G401 (cell line): ENCODE data around the gene ORC1. TPM values are rescaled to one million over a fixed set of nuclear protein-coding genes. Genes with fewer than 3 reads are reported as not detected.
"Not testable (repeated sequence)": the region's sequence is repeated elsewhere in the genome, so short reads cannot be mapped to it uniquely, and the experiment has no call there.

ENCODE experiments used
- DNase-seq: peaks from one replicate; pipeline ENCODE4 v3.0.0-alpha.2; 2015; ENCODE audit warnings: low spot score
- in situ Hi-C: cut with HindIII; loops from 2 replicates; pipeline ENCODE4 v1.10.0; 2016; ENCODE audit warnings: low sequenced_read_pairs, mixed read lengths
- total RNA-seq: library from RNA; depleted of rRNA; stranded (reverse); fragments of >200 nt; shearing (Covaris generic); gene quantifications from 2 replicates; pipeline ENCODE4 v1.2.3, GENCODE V29; 2014

Gene ORC1
- total RNA-seq, 1 experiment from 2014 or later: 37.5 TPM

DNA sequence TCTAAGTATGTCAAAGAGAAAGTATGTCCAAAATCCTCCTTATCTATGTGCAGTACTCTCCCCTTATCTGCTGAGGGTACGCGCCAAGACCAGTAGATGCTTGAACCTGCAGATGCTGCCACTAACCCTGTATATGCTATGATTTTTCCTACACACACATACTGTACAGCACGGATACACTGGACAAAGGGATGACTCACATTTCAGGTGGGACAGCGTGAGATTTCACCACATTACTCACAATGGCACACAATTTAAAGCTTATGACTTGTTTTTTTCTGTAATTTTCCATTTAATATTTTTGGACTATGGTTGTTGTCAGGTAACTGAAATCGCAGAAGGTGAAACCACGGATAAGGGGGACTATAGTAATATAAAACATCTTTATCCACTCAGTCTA lies 4.1 kb downstream of the ORC1 start:
- DNase-seq: no peak
- in situ Hi-C loops: no loop called here

DNA sequence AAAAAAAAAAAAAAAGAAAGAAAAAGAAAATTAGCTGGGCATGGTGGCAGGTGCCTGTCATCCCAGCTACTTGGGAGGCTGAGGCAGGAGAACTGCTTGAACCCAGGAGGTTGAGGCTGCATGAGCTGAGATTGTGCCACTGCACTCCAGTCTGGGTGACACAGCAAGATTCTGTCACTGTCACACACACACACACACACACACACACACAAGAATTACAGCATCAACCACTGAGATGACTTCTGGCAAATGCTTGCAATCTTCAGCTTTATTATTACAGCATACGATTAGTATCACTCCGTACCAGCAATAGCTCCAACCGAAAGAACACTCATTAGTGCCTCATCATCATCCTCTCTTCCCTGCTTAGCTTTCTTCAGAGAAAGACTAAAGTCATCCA lies 4.6 kb downstream of the ORC1 start:
- in situ Hi-C loops: no loop called here

DNA sequence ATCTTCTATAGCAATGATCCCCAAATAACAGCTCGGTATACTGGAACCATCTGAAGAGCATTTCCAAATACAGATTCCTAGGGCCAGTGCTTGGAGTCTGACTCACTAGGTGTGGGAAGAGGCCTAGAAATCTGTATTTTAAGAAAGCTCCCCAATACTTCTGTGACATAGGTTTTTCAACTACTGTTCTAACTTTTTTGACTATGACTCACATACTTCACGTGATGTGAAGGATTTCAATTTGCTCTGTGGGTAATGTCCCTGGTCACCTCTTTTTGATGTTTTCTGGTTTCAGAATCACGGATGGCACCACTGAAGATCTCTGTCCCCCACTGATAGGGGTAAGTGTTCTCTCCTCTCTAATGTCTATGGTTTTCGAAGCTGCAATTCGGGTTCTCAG lies 11.0 kb downstream of the ORC1 start:
- DNase-seq: no peak
- in situ Hi-C loops: no loop called here

More for the DNA sequence above, 4.6 kb downstream of the ORC1 start:
- DNase-seq: no peak

DNA sequence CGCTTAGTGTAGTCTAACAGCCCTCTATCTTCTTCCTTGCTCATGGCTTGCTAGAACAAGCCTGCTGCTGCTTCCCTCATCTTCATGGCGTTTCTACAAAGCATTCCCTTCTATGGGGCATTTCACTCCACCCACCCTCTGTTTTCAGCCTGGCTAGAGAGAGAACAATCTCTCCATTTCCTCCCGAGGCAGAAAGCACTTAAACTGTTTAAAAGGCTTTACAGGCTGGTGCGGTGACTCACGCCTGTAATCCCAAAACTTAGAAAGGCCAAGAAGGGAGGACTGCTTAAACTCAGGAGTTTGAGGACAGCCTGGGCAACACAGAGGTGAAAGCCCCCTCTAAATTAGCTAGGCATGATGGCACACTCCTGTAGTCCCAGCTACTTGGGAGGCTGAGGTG lies 17.8 kb downstream of the ORC1 start:
- no peak for DNase-seq
- in situ Hi-C loops: no loop called here

DNA sequence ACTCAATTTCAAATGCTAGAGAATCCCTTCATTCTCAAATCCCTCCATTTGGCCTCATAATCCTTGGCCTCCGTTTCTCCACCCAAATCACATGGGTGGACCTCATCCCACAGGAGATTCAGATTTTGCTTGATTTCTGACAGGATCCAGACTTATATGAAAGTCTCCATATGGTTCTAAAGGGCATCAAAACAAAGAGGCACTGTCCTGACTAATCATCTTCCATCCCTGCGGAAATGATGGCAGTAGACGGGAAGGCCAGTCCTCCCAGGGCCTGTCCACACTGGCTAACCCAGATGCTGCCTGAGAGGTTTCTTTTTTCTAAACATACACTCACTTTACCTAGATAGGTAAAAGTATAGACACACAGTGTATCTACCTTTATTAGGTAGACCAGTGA lies 18.8 kb downstream of the ORC1 start:
- DNase-seq: no peak
- in situ Hi-C loops: no loop called here

DNA sequence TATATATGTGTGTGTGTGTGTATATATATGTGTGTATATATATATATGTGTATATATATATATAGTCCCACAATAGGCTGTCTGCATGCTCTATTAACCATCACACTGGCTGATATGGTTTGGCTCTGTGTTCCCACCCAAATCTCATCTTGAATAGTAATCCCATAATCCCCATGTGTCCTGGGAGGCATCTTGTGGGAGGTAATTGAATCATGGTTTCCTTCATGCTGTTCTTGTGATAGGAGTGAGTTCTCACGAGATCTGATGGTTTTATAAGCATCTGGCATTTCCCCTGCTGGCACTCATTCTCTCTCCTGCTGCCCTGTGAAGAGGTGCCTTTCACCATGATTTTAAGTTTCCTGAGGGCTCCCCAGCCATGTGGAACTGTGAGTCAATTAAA lies 34.4 kb downstream of the ORC1 start:
- in situ Hi-C loops, DNase-seq: not testable (repeated sequence)

DNA sequence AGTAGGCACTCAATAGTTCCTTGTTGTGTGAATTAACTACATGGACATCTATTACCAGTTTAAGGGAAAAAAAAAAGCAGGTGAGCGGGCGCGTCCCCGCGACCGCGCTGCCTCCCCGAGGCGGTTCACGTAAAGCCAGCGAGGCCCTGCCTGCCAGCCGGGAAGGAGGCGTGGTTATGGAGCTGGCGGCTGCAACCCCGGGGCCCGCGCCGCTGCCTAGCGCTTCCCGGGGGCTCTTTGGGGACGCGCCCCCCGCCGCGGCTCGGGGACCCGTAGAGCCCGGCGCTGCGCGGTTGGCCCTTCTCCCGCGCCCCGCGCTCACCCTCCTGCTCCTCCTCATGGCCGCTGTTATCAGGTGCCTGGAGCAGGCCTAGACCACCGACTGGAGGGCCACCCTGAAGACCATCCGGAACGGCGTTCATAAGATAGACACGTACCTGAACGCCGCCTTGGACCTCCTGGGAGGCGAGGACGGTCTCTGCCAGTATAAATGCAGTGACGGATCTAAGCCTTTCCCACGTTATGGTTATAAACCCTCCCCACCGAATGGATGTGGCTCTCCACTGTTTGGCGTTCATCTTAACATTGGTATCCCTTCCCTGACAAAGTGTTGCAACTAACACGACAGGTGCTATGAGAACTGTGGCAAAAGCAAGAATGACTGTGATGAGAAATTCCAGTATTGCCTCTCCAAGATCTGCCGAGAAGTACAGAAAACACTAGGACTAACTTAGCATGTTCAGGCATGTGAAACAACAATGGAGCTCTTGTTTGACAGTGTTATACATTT lies 35.6 kb downstream of the ORC1 start:
- peak; percentile 75 for DNase-seq
- in situ Hi-C loops: no loop called here

DNA sequence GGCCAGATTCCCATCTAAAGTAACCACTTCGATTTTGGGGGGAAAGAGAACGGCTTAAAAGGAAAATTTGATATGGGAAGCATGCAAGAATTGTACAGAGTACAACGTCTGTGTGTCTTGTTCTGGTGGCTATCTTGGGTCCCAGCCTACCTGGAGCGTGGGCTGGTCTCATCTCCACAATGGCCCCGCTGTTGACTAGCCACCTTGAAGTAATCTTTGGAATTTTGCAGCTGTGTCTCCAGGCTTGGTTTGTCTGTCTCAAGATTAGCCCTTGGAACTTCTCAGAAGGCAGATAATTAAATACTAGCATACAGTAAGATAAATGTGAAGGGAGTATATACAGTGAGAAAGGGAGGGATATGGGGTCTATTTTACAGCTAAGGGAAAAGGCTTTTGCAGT lies 37.0 kb downstream of the ORC1 start:
- DNase-seq: no peak
- in situ Hi-C loops: no loop called here

DNA sequence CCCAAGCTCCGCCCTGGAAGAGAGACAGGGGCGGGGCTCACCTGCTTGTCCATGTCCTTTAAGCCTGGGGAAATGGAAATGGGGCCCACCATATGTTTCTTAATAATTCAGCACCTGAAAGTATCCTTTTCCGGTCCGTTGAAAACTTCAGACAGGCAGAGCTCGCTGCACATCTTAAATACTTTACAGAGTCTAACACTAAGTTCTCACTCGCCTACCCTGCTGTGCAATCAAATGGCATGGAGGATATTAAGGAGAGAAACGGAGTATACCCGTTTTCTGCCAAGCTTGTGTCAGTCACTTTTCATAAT lies 37.8 kb downstream of the ORC1 start:
- in situ Hi-C loops: no loop called here
- no peak for DNase-seq

DNA sequence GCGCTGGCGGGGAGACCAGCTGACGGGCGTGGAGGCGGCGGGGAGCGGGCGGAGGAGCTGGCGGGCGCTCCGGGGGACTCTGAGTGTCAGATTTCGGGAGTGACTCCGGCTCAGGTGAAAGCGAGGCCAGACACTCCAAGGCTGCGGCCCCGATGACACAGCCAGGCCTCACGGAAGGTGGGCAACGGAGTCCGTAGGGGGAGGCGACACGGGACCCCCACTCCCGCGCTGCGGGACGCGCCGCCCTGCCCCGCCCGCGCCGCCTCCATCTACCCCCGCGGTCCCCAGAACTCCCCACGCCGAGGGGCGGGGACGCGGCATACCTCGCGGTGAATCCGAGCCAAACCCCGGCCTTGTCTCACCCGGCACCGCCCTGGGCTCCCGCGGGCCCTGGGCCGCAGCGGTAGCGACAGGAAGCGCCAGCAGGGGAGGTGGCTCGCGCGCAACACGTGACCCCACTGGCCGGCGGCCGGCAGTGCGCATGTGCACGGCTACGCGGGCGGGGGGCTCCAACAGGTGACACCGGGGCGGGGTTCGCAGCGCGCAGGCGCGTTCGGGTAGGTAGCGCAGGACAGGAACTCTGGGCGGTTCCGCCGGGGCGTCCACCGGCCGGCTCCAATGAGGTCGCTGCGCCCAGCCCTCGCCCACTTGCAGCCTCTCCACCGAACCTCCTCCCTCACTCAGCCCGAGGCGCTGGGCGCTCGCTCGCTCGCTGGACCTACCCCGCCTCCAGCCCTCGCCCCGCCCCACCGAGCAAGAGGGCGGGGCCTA lies 38.3 kb downstream of the ORC1 start, which contains the start of gene CC2D1B:
CC2D1B (minus strand) TSS at position 460 of the 771 bp plus-strand sequence. CDS start 1,585 bp downstream, outside the sequence.
- in situ Hi-C loops: no loop called here

DNA sequence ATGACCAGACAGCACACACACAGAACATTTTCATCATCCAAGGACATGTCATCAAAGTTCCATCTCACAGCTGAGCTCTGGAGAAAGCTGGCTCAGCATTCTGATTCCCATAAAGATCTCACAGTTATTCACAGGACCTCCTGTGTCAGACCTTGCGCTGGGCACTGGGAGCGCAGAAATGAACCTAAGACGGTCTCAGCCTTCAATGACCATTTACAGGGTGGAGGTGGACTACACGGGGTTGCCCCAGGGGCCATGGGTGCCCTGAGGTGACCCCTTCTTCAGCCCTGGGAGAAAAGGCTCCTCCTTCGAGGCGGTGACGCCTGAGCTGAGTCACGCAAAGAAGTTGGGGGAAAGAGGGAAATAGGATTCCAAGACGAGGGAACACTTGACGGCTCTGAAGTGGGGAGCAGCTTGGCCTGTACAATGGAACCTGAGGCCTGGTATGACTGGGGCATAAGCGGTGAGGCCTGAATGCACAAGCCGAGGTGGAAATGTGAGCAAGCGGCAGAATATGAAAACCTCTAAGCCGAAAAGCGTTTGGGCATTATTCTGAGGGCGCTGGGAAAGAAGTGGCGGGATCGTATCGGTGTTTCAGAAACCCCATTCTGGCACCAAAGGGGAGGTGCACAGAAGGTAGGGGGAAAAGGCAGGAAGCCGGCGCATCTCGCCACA lies 39.0 kb downstream of the ORC1 start:
- in situ Hi-C loops: no loop called here
- peak; percentile 42 for DNase-seq

More for the DNA sequence above, 38.3 kb downstream of the ORC1 start, which contains the start of gene CC2D1B:
- DNase-seq: peak; percentile 96

DNA sequence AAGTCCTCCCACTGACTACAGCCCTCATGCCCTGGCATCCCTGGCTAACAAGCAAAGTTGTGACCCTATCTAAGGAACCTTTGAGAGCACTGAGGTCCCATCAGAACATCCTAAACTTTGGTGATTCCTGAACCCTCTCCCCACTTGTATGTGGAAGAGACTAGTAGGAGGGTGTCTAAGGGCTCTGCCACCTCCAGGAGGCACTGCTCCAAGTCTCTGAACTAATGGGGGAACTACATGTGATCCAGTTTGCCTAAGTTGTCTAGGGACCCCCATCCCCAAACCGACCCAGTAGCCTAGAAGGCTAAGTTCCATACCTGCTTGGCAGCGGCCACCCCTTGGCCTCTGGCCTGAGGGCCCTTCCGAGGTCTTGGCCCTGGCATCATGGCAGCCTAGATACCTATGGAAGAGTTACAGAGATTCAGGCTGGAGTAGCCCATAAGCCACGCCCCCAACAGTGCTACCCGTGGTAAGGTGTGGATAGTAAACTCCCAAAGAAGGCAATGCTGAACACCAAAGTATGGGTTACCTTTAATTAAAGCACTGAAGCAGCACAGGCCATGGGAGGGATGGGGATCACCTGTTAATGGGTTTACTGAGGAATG lies 39.9 kb downstream of the ORC1 start:
- no peak for DNase-seq
- in situ Hi-C loops: no loop called here

DNA sequence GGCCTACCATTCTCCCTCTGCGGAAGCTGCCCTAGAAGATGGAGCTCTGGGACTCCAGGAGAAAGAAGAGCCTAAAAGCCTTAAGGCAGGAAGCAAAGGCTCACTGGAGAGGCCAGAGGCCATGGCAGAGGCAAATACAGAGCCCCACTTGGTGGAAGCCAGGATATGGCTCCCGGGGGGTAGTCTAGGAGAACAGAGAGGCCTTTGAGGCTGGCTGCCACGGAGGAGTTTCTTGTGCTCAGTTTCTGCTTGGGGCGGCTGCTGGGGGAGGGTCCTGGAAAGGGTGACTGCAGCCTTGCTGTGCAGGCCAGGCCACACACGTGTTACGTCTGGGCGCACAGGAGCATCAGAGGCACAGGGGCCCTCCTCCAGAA lies 43.6 kb downstream of the ORC1 start:
- in situ Hi-C loops: no loop called here
- no peak for DNase-seq

DNA sequence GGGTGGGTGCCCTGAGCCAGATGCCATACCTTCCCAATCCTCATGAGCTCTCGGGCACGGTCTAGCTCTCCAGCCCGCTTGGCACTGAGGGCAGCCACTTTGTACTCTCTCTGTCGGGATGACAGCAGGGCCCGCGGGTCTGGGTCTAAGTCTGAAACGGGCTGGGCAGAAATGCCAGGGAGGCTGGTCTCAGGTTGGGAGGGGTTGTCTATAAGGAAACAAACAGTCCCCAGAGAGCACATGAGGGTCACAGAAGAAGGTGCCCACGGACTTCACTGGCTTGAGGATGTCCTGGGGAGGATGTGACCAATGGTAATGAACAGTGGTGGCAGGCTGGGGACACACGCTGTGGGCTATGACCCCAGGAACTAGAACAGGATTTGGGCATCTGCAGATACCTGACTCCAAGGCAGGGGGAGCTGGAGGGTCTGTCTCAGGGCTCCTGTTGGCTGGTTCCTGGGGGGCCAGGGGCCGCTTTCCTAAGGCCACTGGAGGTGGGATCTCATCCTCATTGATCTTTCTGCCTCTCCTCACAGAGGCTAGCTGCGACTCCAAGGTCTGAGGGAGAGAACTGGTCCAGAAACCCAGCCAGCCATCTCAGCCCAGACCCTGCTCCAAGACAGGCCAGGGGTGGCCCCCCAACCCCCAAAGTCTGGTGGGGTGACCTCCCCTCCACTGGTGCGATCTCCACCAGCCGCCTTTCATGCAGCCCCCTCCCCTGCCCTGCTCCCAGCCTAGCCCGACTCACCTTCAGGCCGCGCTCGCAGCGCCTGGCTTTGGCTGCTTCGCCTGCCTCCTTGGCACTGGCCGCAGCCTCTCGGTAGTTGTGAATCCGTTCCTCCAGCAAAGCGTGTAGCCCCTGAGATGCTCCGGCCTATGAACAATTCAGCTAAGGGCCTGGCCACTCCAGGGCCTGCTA lies 44.3 kb downstream of the ORC1 start:
- no peak for DNase-seq

DNA sequence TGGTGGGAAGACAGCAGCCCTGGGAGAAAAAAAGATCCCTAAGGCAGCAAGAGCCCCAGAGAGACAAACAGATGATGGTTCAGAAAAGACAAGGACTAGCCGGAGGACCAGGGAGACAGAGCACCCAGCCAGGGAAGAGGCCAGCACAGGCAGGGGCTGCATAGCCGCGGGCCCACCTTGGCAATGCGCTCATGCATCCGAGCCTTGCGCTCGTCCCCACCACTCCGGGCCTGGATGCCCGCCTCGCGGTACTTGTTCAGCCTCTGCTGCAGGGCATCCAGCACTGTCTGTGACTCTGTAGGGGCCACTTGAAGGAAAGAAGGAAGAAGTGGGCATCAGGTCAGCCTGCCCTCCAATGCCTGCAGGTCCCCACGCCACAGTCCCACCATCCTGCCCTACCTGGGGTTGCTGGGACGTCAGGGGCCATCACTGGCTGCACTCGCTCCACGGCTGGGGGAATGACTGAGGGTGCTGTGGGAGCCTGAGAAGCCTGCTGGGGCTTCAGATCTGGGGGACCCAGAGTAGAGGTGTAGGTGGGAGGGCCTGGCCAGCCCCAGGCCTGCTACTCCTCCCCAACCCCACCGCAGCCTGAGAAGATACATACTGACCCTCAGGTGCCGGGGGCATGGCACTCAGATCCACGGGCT lies 45.2 kb downstream of the ORC1 start:
- DNase-seq: no peak
- in situ Hi-C loops: no loop called here

More for the DNA sequence above, 44.3 kb downstream of the ORC1 start:
- in situ Hi-C loops: no loop called here

DNA sequence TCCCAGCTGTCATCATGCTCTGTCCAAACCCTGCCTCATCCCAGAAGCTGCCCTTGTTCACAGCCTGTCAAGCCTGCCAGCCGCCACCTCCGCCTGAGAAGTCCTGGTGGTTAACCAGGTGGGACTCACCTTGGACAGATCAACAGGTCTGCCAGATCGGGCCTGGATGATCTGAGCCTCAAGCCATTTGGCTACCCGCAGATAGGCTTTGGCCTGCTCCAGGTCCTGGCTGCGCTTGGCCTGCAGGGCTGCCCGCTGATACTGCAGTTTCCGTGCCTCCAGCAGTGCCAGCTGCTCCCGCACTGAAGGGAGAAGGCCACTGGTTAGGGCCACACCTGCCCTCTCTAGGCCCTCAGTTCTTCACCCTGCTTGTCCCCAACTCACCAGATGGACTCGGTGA lies 46.8 kb downstream of the ORC1 start:
- in situ Hi-C loops: no loop called here
- no peak for DNase-seq

DNA sequence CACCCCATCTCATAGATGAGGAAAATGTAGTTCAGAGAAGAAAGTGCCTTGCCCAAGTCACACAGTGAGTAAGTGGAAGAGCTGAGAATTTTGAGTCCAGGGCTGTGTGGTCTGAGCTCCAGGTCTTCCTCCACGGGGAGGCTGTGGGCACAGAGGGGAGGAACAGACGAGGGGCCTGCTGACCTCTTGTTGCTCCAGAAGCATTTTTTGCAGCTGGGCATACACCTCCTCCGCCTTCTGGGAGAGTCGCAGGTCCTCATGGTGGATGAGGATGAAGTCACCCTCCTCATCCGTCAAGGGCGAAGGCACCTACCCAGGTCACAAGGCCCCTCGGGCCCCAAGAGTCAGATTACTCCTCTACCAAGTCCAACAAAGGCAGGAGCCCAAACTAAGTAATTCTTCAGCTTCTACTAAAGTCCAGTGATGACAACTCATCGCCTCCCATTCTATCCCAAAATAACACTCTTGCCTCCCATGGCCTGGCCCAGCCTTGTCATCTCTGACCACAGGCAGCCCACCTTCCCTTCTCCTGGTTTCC lies 47.3 kb downstream of the ORC1 start:
- DNase-seq: no peak
- in situ Hi-C loops: no loop called here
